Measurements from ENCODE around the gene KPNB1. TPM values are rescaled to one million over a fixed set of nuclear protein-coding genes. Genes with fewer than 3 reads are reported as not detected.

Gene KPNB1
- total RNA-seq, 1 experiment from 2014 or later, result 437 TPM

DNA sequence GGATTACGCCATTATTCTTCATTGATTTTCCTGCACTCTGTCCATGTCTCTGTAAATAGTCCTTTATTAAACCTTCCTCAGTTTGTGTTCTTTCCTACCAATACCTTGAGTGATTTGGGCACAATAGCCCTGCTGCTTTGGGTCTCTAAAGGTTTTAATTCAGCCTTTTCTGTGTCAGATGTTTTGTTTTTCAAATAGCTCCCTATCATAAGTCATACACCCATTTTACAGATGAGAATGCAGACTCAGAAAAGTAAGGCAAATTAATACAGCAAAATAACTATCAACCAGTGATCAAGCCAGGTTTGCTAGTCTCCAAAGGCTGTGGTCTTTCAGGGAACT is 25.0 kb upstream of the KPNB1 start:
- Histone ChIP-seq H3K9me3 (ENCODE audit: low read length) (no peaks in the 10 kb centered on the region), H2AFZ (ENCODE audit: low read length) (no peak overlapping the region), H3K4me3 (ENCODE audit: low read length) (no peak overlapping the region), H3K27me3 (ENCODE audit: low read length) (no peaks in the 10 kb centered on the region), H3K79me2 (ENCODE audit: low read length) (no peaks in the 10 kb centered on the region), H3K9me2 (replicated peaks; ENCODE audit: low read length) (no peaks in the 10 kb centered on the region), H4K20me1 (ENCODE audit: low read length) (no peaks in the 10 kb centered on the region), H3K4me1 (ENCODE audit: insufficient read depth, low read length) (peaks cover 27% of the 10 kb centered on the region), H3K4me2 (ENCODE audit: low read length) (no peak overlapping the region), H3K9ac (ENCODE audit: low read length) (no peak overlapping the region), H3K27ac (ENCODE audit: low read length) (no peak overlapping the region), H3K36me3 (ENCODE audit: low read depth, low read length) (peaks cover 28% of the 10 kb centered on the region), H3F3A (ENCODE audit: low read length, unreplicated experiment) (peaks cover 13% of the 10 kb centered on the region)
- TF ChIP-seq, protein P1, sequence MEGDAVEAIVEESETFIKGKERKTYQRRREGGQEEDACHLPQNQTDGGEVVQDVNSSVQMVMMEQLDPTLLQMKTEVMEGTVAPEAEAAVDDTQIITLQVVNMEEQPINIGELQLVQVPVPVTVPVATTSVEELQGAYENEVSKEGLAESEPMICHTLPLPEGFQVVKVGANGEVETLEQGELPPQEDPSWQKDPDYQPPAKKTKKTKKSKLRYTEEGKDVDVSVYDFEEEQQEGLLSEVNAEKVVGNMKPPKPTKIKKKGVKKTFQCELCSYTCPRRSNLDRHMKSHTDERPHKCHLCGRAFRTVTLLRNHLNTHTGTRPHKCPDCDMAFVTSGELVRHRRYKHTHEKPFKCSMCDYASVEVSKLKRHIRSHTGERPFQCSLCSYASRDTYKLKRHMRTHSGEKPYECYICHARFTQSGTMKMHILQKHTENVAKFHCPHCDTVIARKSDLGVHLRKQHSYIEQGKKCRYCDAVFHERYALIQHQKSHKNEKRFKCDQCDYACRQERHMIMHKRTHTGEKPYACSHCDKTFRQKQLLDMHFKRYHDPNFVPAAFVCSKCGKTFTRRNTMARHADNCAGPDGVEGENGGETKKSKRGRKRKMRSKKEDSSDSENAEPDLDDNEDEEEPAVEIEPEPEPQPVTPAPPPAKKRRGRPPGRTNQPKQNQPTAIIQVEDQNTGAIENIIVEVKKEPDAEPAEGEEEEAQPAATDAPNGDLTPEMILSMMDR (conservative IDR thresholded peaks at IDR 0.05; ENCODE audit: low read depth, low read length), result no peak
- TF ChIP-seq EZH2phosphoT487 (IDR thresholded peaks at IDR 0.05; ENCODE audit: borderline replicate concordance, low read length), result no peak
- no peak for TF ChIP-seq EZH2 (IDR thresholded peaks at IDR 0.05; ENCODE audit: low read length, unreplicated experiment)
- BruUV-seq (replicated peaks), result no TSS peak
- DNase-seq (no peak), ATAC-seq (no peak)
- CTCF ChIA-PET, result interaction anchor here (1.7 kb wide), 1 partner anchor 9 kb away, joined by 4 read pairs; no protein-coding TSS in a partner anchor
- POLR2A ChIA-PET (ENCODE audit: unreplicated experiment), result interaction anchor here (0.6 to 0.9 kb wide), 3 partner anchors 25 to 1808 kb away, joined by 3 to 9 read pairs (median 3); partner anchors contain the start of gene KPNB1
- intact Hi-C loops (cut with micrococcal nuclease), result loop anchor here (10.0 kb wide), 1 partner anchor 400 kb away; no protein-coding TSS in a partner anchor

DNA sequence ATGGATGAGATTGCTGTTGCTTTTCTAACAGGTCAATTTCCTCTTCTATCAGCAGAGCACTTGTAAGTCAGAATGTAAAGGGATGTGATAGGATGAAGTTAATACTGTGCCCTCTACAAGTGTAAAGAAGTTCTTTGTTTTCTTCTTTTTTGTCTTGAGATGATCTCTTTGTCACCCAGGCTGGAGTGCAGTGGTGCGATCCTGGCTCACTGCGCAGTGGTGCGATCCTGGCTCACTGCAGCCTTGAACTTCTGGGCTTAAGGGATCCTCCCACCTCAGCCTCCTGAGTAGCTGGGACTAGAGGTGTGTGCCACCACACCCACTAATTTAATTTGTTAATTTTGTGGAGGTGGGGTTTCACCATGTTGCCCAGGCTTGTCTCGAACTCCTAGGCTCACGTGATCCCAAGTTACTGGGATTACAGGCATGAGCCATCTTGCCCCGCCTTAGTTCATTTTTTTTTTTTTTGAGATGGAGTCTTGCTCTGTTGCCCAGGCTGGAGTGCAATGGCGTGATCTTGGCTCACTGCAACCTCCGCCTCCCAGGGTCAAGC is 21.6 kb upstream of the KPNB1 start:
- CTCF ChIA-PET, result no interaction called here
- Histone ChIP-seq H3K27me3 (ENCODE audit: low read length) (no peaks in the 10 kb centered on the region), H3K9me2 (replicated peaks; ENCODE audit: low read length) (no peaks in the 10 kb centered on the region), H2AFZ (ENCODE audit: low read length) (no peak overlapping the region), H3K79me2 (ENCODE audit: low read length) (no peaks in the 10 kb centered on the region), H4K20me1 (ENCODE audit: low read length) (no peaks in the 10 kb centered on the region), H3K36me3 (ENCODE audit: low read depth, low read length) (peaks cover 8% of the 10 kb centered on the region), H3K27ac (ENCODE audit: low read length) (no peak overlapping the region), H3K9me3 (ENCODE audit: low read length) (no peaks in the 10 kb centered on the region), H3K4me1 (ENCODE audit: insufficient read depth, low read length) (no peaks in the 10 kb centered on the region), H3F3A (ENCODE audit: low read length, unreplicated experiment) (no peaks in the 10 kb centered on the region), H3K9ac (ENCODE audit: low read length) (no peak overlapping the region), H3K4me3 (ENCODE audit: low read length) (no peak overlapping the region), H3K4me2 (ENCODE audit: low read length) (no peak overlapping the region)
- TF ChIP-seq, protein P1 (conservative IDR thresholded peaks at IDR 0.05; ENCODE audit: low read depth, low read length), result no peak
- TF ChIP-seq EZH2phosphoT487 (IDR thresholded peaks at IDR 0.05; ENCODE audit: borderline replicate concordance, low read length), result no peak
- no peak for TF ChIP-seq EZH2 (IDR thresholded peaks at IDR 0.05; ENCODE audit: low read length, unreplicated experiment)
- no TSS peak for BruUV-seq (replicated peaks)
- intact Hi-C loops (cut with micrococcal nuclease), result loop anchor here (10.0 kb wide), 1 partner anchor 403 kb away; no protein-coding TSS in a partner anchor
- POLR2A ChIA-PET (ENCODE audit: unreplicated experiment), result no interaction called here
- DNase-seq (no peak), ATAC-seq (no peak)

GRCh38 chr17:47629826-47630225 is 19.9 kb upstream of the KPNB1 start:
- ChIA-PET POLR2A (ENCODE audit: unreplicated experiment) (no interaction called here), CTCF (no interaction called here)
- no peak overlapping the region for H3K27ac ChIP-seq (ENCODE audit: low read length)
- no peaks in the 10 kb centered on the region for H3F3A ChIP-seq (ENCODE audit: low read length, unreplicated experiment)
- no peaks in the 10 kb centered on the region for H3K4me1 ChIP-seq (ENCODE audit: insufficient read depth, low read length)
- H3K27me3 ChIP-seq (ENCODE audit: low read length), result no peaks in the 10 kb centered on the region
- TF ChIP-seq EZH2phosphoT487 (IDR thresholded peaks at IDR 0.05; ENCODE audit: borderline replicate concordance, low read length) (no peak), EZH2 (IDR thresholded peaks at IDR 0.05; ENCODE audit: low read length, unreplicated experiment) (no peak)
- TF ChIP-seq, protein P1 (conservative IDR thresholded peaks at IDR 0.05; ENCODE audit: low read depth, low read length), result no peak
- DNase-seq, result no peak
- H4K20me1 ChIP-seq (ENCODE audit: low read length), result no peaks in the 10 kb centered on the region
- intact Hi-C loops (cut with micrococcal nuclease), result loop anchor here (10.0 kb wide), 1 partner anchor 405 kb away; no protein-coding TSS in a partner anchor
- no peak overlapping the region for H3K4me3 ChIP-seq (ENCODE audit: low read length)
- H3K9me2 ChIP-seq (replicated peaks; ENCODE audit: low read length), result no peaks in the 10 kb centered on the region
- H3K36me3 ChIP-seq (ENCODE audit: low read depth, low read length), result no peaks in the 10 kb centered on the region
- no peak overlapping the region for H2AFZ ChIP-seq (ENCODE audit: low read length)
- no peak for ATAC-seq
- no peak overlapping the region for H3K9ac ChIP-seq (ENCODE audit: low read length)
- no peaks in the 10 kb centered on the region for H3K79me2 ChIP-seq (ENCODE audit: low read length)
- BruUV-seq (replicated peaks), result no TSS peak
- H3K9me3 ChIP-seq (ENCODE audit: low read length), result no peaks in the 10 kb centered on the region
- no peak overlapping the region for H3K4me2 ChIP-seq (ENCODE audit: low read length)

Measured in PC-3 (cell line).